ENCODE measurements around the gene CDK9. TPM values are rescaled to one million over a fixed set of nuclear protein-coding genes. Genes with fewer than 3 reads are reported as not detected.

The CDK9 gene
- total and polyA plus RNA-seq, 10 of the 15 experiments (the other 5 are each of a cell fraction or from before 2014, with no cell fraction given): 7.3 to 92.6 (median 51.6) TPM

DNA sequence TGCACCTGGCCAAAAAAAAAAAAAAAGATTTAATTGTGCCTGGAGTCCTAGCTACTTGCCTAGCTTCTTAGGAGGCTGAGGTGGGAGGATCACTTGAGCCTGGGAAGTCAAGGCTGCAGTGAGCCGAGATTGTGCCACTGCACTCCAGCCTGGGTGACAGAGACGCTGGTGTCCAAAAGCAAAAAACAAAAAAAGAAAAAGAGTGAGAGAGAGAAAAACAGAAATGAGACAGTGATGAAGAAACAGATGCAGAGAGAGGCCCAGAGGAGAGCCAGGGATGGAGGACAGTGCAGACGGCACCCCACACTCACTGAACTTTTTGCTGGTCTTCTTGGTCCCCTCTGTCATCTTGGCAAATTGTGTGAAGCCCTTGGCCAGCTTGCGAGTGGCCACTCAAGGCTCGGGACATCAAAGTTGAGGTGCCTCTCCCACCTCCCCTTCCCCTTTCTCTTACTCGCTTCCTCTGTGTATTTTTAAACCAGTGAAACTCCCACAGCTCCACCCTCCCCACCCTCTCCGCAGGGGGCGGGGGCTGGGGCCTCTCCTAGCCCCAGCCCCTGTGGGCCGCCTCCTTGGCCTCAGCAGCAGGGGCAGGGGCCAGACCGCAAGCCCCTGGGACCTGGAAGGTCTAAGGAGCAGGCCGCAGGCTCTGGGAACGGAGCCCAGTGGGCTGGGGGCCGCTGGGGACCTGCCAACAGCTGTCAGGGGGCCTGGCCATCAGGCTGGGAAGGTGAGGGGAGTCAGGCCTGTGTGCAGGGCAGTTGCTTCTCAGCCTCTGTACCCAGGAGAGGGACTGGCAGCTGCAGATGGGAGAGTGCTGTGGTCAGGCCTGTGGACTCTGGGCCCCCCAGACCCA lies 7.3 kb upstream of the CDK9 start, which contains the start of gene SH2D3C:
SH2D3C (minus strand) TSS at position 387 of the 856 bp plus-strand sequence; CDS start at position 348, 39 bp downstream.
- H2AFZ ChIP-seq (ENCODE audit: control insufficient read depth, low read depth, low read length): peak within 1 kb of the TSS; percentile 30
- H3K79me2 ChIP-seq (ENCODE audit: control insufficient read depth, insufficient read depth, low read length): peaks cover 36% of the 10 kb centered on the region
- no peaks in the 10 kb centered on the region for H3K9me3 ChIP-seq (replicated peaks; ENCODE audit: control insufficient read depth, insufficient read depth, low read length)
- ChIA-PET CTCF (interaction anchor here (0.6 to 2.6 kb wide), 6 partner anchors 8 to 222 kb away, joined by 3 to 18 read pairs (median 5); partner anchors contain the start of gene TOR2A), RAD21 (ENCODE audit: unreplicated experiment) (interaction anchor here (0.6 to 2.4 kb wide), 14 partner anchors 8 to 382 kb away, joined by 3 to 19 read pairs (median 5); partner anchors contain the start of genes SLC2A8, ST6GALNAC4 and TOR2A), POLR2A (interaction anchor here (0.6 to 3.6 kb wide), 12 partner anchors 8 to 324 kb away, joined by 3 to 42 read pairs (median 4); partner anchors contain the start of gene TOR2A), SMC1A (ENCODE audit: uncharacterized antibody, unreplicated experiment) (interaction anchor here (0.8 to 2.4 kb wide), 6 partner anchors 8 to 134 kb away, joined by 3 to 6 read pairs (median 4); partner anchors contain the start of gene TOR2A)
- peak within 1 kb of the TSS; percentile 93 for H3K27ac ChIP-seq (ENCODE audit: control insufficient read depth, insufficient read depth)
- 0% methylated on average over 13 of the region's 13 CpGs for WGBS (ENCODE audit: insufficient coverage, insufficient replicate concordance, low lambda C conversion rate, missing lambda C conversion rate)
- ATAC-seq (peak; percentile 63), FAIRE-seq (peak; percentile 7), DNase-seq (ENCODE audit: low read depth, low spot score) (no peak)
- TSS peak; percentile 69 for BruUV-seq (replicated peaks)
- H4K20me1 ChIP-seq (ENCODE audit: control insufficient read depth, insufficient read depth): no peaks in the 10 kb centered on the region
- H3K4me2 ChIP-seq (ENCODE audit: control insufficient read depth, insufficient read depth): peak within 1 kb of the TSS; percentile 97
- intact Hi-C loops (cut with micrococcal nuclease; ENCODE audit: unreplicated experiment): no loop called here
- no peaks in the 10 kb centered on the region for H3K36me3 ChIP-seq (ENCODE audit: control insufficient read depth in 2 of 2, insufficient read depth in 2 of 2, low read length in 1 of 2)
- peak within 1 kb of the TSS; percentile 64 for H3K9ac ChIP-seq (ENCODE audit: control insufficient read depth, insufficient read depth, low read length)
- H3K4me1 ChIP-seq (ENCODE audit: control insufficient read depth, insufficient read depth, low read length): peaks cover 36% of the 10 kb centered on the region
- no peaks in the 10 kb centered on the region for H3K27me3 ChIP-seq (replicated peaks in 1 of 2; ENCODE audit: control insufficient read depth in 2 of 2, insufficient read depth in 2 of 2, low read length in 1 of 2)
- in situ Hi-C loops (cut with MboI): no loop called here
- H3K4me3 ChIP-seq: peak within 1 kb of the TSS; percentile 100
- peak; percentile 5; the same call in 1 of the 2 replicates for TF ChIP-seq BCL11A (IDR thresholded peaks at IDR 0.05; ENCODE audit: low read depth, low read length)
- TF ChIP-seq BRCA1 (IDR thresholded peaks at IDR 0.05; ENCODE audit: low read depth, low read length): no peak
- peak; percentile 72 for TF ChIP-seq POLR2A (IDR thresholded peaks at IDR 0.05; ENCODE audit: low read depth, low read length)
- no peak for TF ChIP-seq POU2F2 (IDR thresholded peaks at IDR 0.05; ENCODE audit: borderline replicate concordance, low read depth, low read length)
- TF ChIP-seq ETV6 (conservative IDR thresholded peaks at IDR 0.05 in 1 of 2, IDR thresholded peaks at IDR 0.05 in 1 of 2; ENCODE audit: borderline replicate concordance in 1 of 2, low read depth in 1 of 2): no peak
- TF ChIP-seq NFYA (IDR thresholded peaks at IDR 0.05; ENCODE audit: borderline replicate concordance, low read depth, low read length): no peak
- TF ChIP-seq, protein P1, sequence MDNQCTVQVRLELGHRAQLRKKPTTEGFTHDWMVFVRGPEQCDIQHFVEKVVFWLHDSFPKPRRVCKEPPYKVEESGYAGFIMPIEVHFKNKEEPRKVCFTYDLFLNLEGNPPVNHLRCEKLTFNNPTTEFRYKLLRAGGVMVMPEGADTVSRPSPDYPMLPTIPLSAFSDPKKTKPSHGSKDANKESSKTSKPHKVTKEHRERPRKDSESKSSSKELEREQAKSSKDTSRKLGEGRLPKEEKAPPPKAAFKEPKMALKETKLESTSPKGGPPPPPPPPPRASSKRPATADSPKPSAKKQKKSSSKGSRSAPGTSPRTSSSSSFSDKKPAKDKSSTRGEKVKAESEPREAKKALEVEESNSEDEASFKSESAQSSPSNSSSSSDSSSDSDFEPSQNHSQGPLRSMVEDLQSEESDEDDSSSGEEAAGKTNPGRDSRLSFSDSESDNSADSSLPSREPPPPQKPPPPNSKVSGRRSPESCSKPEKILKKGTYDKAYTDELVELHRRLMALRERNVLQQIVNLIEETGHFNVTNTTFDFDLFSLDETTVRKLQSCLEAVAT (IDR thresholded peaks at IDR 0.05): peak; percentile 61; the same call in 1 of the 2 replicates
- TF ChIP-seq NR2F1 (conservative IDR thresholded peaks at IDR 0.05): peak; percentile 56
- TF ChIP-seq BHLHE40 (IDR thresholded peaks at IDR 0.05; ENCODE audit: borderline replicate concordance in 1 of 2, low read depth in 2 of 2, low read length in 1 of 2): no peak; a peak in 1 of 4 replicates
- no peak for TF ChIP-seq MTA3 (IDR thresholded peaks at IDR 0.05; ENCODE audit: borderline replicate concordance, low read length)
- TF ChIP-seq, protein P2, sequence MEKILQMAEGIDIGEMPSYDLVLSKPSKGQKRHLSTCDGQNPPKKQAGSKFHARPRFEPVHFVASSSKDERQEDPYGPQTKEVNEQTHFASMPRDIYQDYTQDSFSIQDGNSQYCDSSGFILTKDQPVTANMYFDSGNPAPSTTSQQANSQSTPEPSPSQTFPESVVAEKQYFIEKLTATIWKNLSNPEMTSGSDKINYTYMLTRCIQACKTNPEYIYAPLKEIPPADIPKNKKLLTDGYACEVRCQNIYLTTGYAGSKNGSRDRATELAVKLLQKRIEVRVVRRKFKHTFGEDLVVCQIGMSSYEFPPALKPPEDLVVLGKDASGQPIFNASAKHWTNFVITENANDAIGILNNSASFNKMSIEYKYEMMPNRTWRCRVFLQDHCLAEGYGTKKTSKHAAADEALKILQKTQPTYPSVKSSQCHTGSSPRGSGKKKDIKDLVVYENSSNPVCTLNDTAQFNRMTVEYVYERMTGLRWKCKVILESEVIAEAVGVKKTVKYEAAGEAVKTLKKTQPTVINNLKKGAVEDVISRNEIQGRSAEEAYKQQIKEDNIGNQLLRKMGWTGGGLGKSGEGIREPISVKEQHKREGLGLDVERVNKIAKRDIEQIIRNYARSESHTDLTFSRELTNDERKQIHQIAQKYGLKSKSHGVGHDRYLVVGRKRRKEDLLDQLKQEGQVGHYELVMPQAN (conservative IDR thresholded peaks at IDR 0.05): 0 out of 2 replicates have a peak, but pooled peaks have one; percentile 8
- TF ChIP-seq, protein P3, sequence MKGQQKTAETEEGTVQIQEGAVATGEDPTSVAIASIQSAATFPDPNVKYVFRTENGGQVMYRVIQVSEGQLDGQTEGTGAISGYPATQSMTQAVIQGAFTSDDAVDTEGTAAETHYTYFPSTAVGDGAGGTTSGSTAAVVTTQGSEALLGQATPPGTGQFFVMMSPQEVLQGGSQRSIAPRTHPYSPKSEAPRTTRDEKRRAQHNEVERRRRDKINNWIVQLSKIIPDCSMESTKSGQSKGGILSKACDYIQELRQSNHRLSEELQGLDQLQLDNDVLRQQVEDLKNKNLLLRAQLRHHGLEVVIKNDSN (IDR thresholded peaks at IDR 0.05; ENCODE audit: borderline replicate concordance, extremely low read length, insufficient read depth, low read depth, low read length): no peak
- TF ChIP-seq MTA2 (IDR thresholded peaks at IDR 0.05; ENCODE audit: low read depth): peak; percentile 25; the same call in 1 of the 2 replicates
- no peak for TF ChIP-seq RELA (IDR thresholded peaks at IDR 0.05; ENCODE audit: borderline replicate concordance, partially characterized antibody)
- TF ChIP-seq SMC3 (IDR thresholded peaks at IDR 0.05; ENCODE audit: borderline replicate concordance, low read length): peak; percentile 6; the same call in 1 of the 2 replicates
- no peak for TF ChIP-seq SREBF1 (IDR thresholded peaks at IDR 0.05; ENCODE audit: low read length)
- TF ChIP-seq ZNF622 (IDR thresholded peaks at IDR 0.05): no peak
